A673 (cell line): Measurements from ENCODE around the gene ZNF280D. TPM values are rescaled to one million over a fixed set of nuclear protein-coding genes. Genes with fewer than 3 reads are reported as not detected.

Source experiments
- BruUV-seq: library from RNA; stranded (reverse); fragments of 400-500 nt; replicated peaks from 2 replicates; lab custom pipeline; 2021; lab: Mats Ljungman, UMichigan
- CTCF ChIA-PET: fragments of 300-600 bp; sonication (Branson Sonifier 250); formaldehyde crosslinking; loops from one replicate; lab custom pipeline; 2022; ENCODE audit warnings: antibody characterized with exemption; lab: Charles Lee
- POLR2A ChIA-PET: fragments of 300-600 bp; sonication (Branson Sonifier 250); formaldehyde crosslinking; loops from one replicate; lab custom pipeline; 2022; ENCODE audit warnings: antibody characterized with exemption; ENCODE audit not compliant: low non-redundant PET; lab: Charles Lee
- DNase-seq: peaks from one replicate; pipeline ENCODE4 v3.0.0-alpha.2; 2015; ENCODE audit warnings: low spot score
- H3K27ac ChIP-seq: fragments of 200-600 bp; sonication (generic); 2 replicates; pipeline ENCODE4 v1.5.1; 2016; ENCODE audit warnings: mixed run types, low read depth, mild to moderate bottlenecking, mixed read lengths, antibody characterized with exemption, low read length; ENCODE audit not compliant: poor library complexity, severe bottlenecking
- H3K27me3 ChIP-seq: fragments of 200-600 bp; sonication (generic); replicated peaks from 2 replicates; pipeline ENCODE4 v1.6.1; 2017; ENCODE audit warnings: mixed run types, low read depth, mild to moderate bottlenecking, mixed read lengths, antibody characterized with exemption, low read length; ENCODE audit not compliant: insufficient read depth, poor library complexity
- H3K36me3 ChIP-seq: fragments of 200-600 bp; sonication (generic); 2 replicates; pipeline ENCODE4 v1.6.1; 2016; ENCODE audit warnings: mixed run types, mild to moderate bottlenecking, mixed read lengths, antibody characterized with exemption, low read length; ENCODE audit not compliant: insufficient read depth, poor library complexity, severe bottlenecking
- H3K4me1 ChIP-seq: fragments of 200-600 bp; sonication (generic); 2 replicates; pipeline ENCODE4 v1.6.1; 2017; ENCODE audit warnings: mixed run types, mild to moderate bottlenecking, mixed read lengths, antibody characterized with exemption, low read length; ENCODE audit not compliant: insufficient read depth, poor library complexity, severe bottlenecking
- H3K4me3 ChIP-seq: fragments of 200-600 bp; sonication (generic); 2 replicates; pipeline ENCODE4 v1.5.1; 2016; ENCODE audit warnings: low read depth, mixed run types, mild to moderate bottlenecking, mixed read lengths, low read length; ENCODE audit not compliant: poor library complexity, severe bottlenecking
- H3K9me3 ChIP-seq: fragments of 200-600 bp; sonication (generic); 2 replicates; pipeline ENCODE4 v1.6.1; 2016; ENCODE audit warnings: mixed run types, low read depth, mild to moderate bottlenecking, mixed read lengths, antibody characterized with exemption, low read length; ENCODE audit not compliant: poor library complexity, severe bottlenecking
- CTCF ChIP-seq: fragments of 300-800, 200-600 bp; sonication (generic); conservative IDR thresholded peaks from 2 replicates; pipeline ENCODE4 v1.5.1; 2017; ENCODE audit warnings: low read depth, mild to moderate bottlenecking, antibody characterized with exemption, low read length, moderate library complexity, mixed read lengths
- EZH2 ChIP-seq: fragments of 200-600 bp; sonication (generic); IDR thresholded peaks from 2 replicates; pipeline ENCODE4 v1.6.1; 2017; ENCODE audit warnings: borderline replicate concordance, low read depth, mild to moderate bottlenecking, mixed read lengths, antibody characterized with exemption, low read length; ENCODE audit not compliant: poor library complexity, severe bottlenecking
- intact Hi-C: fragments of 100-400 bp; cut with micrococcal nuclease; formaldehyde crosslinking; loops from one replicate; pipeline ENCODE4 v1.10.0; 2022; ENCODE audit not compliant: unreplicated experiment
- total RNA-seq: library from RNA; stranded (reverse); gene quantifications from 2 replicates; pipeline ENCODE4 v1.2.3, GENCODE V29; 2021

Gene ZNF280D
- total RNA-seq, 1 experiment from 2014 or later: 44.1 TPM

DNA sequence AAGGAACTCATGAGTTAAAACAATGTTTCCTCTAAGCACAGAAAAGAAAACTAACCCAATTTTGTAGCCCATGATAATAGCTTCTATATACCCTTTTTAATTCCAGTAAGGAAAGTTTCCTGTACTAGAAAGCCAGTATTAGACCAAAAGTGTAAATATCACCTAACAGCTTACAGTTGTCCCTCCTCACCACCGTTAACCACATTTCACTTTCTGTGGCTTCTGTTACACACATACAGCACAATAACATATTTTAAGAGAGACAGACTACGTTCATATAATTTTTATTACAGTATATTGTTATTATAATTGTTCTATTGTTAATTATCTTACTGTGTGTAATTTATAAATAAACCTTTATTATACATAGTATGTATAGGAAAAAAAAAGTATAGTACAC lies 74.1 kb downstream of the ZNF280D start:
- CTCF ChIA-PET: no interaction called here
- POLR2A ChIA-PET: no interaction called here
- intact Hi-C loops: no loop called here
- no peak overlapping the region for H3K4me3 ChIP-seq
- DNase-seq: no peak
- no peaks in the 10 kb centered on the region for H3K36me3 ChIP-seq
- H3K4me1 ChIP-seq: no peaks in the 10 kb centered on the region
- H3K9me3 ChIP-seq: no peaks in the 10 kb centered on the region
- H3K27me3 ChIP-seq: no peaks in the 10 kb centered on the region
- no TSS peak for BruUV-seq
- no peak for TF ChIP-seq CTCF
- TF ChIP-seq EZH2: no peak
- H3K27ac ChIP-seq: no peak overlapping the region

DNA sequence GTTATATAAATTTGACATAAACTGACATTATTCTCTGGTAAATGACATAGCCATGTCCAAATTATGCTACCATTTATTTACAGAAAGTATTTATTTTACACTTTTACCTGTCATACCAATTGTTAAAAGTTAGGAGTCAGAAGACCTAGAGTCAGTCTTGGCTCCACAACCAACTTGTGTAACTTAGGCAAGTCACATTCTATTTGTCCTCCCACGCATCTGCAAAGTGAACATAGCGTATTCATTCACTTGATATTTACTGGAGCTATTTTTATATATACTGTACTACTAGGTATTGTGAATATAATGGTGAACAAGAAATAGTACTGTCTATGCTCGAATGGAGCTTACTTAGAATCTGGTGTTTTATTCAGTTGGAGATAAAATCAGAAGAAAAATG lies 78.7 kb downstream of the ZNF280D start:
- Histone ChIP-seq H3K4me1 (no peaks in the 10 kb centered on the region), H3K4me3 (no peak overlapping the region), H3K9me3 (no peaks in the 10 kb centered on the region), H3K36me3 (no peaks in the 10 kb centered on the region), H3K27ac (no peak overlapping the region), H3K27me3 (no peaks in the 10 kb centered on the region)
- POLR2A ChIA-PET: no interaction called here
- TF ChIP-seq EZH2 (no peak), CTCF (no peak)
- no TSS peak for BruUV-seq
- CTCF ChIA-PET: no interaction called here
- intact Hi-C loops: no loop called here
- DNase-seq: no peak

- DNase-seq: no peak
- BruUV-seq: no TSS peak
- Histone ChIP-seq H3K27me3 (no peaks in the 10 kb centered on the region), H3K9me3 (no peaks in the 10 kb centered on the region), H3K4me1 (no peaks in the 10 kb centered on the region), H3K27ac (no peak overlapping the region), H3K4me3 (no peak overlapping the region), H3K36me3 (no peaks in the 10 kb centered on the region)
- ChIA-PET POLR2A (no interaction called here), CTCF (no interaction called here)
- intact Hi-C loops: no loop called here
- TF ChIP-seq EZH2 (no peak), CTCF (no peak)
Measured at GRCh38 chr15:56654216-56654615, 79.1 kb downstream of the ZNF280D start.
